ENCODE results near the gene RHOD. TPM values are rescaled to one million over a fixed set of nuclear protein-coding genes. Genes with fewer than 3 reads are reported as not detected.
A peak's percentile ranks its signal among the peaks of the same experiment; 100 is the strongest.

RHOD gene, protein sequence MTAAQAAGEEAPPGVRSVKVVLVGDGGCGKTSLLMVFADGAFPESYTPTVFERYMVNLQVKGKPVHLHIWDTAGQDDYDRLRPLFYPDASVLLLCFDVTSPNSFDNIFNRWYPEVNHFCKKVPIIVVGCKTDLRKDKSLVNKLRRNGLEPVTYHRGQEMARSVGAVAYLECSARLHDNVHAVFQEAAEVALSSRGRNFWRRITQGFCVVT
- total RNA-seq, result 10 to 100 TPM; 26.2 to 69.5 TPM

DNA sequence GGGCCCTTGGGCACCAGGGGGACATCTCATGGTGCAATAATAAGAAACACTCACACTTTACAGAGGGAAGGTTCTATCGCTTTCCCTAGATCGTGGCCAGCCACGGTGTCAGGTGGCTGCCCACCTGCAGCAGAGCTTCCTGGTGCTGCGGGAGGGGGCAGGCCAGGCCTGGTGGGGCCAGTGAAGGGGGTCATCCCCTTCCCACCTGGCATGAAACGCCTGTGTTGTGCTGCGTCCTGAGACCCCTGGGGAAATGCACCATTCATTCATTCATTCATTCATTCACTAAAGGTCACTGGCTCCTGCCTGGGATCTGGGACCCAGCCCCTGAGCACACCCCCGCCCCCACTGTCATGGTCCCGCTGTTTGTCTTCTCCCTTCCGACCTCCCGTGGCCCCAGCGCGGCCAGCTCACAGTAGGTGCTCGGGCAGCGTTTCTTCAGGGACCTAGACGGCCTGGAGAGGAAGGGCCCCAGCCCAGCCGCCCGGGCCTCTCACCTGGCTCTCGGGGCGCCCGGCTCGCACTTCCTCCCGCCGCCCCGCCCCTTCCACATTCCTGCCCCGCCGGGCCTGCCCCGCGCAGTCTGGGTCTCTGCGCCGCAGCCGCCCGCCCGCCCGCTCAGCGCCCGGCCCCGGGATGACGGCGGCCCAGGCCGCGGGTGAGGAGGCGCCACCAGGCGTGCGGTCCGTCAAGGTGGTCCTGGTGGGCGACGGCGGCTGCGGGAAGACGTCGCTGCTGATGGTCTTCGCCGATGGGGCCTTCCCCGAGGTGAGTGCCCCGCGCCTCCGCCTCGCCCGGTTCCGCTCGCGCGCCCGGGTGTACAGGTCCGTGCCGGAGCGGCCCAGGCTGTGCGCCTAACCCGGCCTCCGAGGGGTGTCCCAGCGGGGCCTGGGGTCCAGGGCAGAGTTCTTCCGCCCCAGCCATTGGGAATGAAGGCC is at the start of gene RHOD:
TSS of gene RHOD (plus strand) at position 581 of the 938 bp plus-strand sequence. CDS start at position 637, 56 bp downstream.
- Histone ChIP-seq H3K4me3 (peak within 1 kb of the TSS; percentile 55 to 56), H3K27ac (peak within 1 kb of the TSS; percentile 66), H3K27me3 (replicated peaks; ENCODE audit: insufficient read depth) (no peaks in the 10 kb centered on the region), H3K9me3 (no peaks in the 10 kb centered on the region), H3K36me3 (no peaks in the 10 kb centered on the region), H3K4me1 (replicated peaks) (peaks cover 12% of the 10 kb centered on the region)
- peak; percentile 54 for DNase-seq (ENCODE audit: low spot score)
- peak; percentile 53 for TF ChIP-seq POLR2A (IDR thresholded peaks at IDR 0.05)
- TF ChIP-seq, protein P1, sequence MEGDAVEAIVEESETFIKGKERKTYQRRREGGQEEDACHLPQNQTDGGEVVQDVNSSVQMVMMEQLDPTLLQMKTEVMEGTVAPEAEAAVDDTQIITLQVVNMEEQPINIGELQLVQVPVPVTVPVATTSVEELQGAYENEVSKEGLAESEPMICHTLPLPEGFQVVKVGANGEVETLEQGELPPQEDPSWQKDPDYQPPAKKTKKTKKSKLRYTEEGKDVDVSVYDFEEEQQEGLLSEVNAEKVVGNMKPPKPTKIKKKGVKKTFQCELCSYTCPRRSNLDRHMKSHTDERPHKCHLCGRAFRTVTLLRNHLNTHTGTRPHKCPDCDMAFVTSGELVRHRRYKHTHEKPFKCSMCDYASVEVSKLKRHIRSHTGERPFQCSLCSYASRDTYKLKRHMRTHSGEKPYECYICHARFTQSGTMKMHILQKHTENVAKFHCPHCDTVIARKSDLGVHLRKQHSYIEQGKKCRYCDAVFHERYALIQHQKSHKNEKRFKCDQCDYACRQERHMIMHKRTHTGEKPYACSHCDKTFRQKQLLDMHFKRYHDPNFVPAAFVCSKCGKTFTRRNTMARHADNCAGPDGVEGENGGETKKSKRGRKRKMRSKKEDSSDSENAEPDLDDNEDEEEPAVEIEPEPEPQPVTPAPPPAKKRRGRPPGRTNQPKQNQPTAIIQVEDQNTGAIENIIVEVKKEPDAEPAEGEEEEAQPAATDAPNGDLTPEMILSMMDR (IDR thresholded peaks at IDR 0.05), result no peak
- WGBS, result 7% methylated on average over 28 of the region's 72 CpGs
- intact Hi-C loops (cut with DNase I), result no loop called here

DNA sequence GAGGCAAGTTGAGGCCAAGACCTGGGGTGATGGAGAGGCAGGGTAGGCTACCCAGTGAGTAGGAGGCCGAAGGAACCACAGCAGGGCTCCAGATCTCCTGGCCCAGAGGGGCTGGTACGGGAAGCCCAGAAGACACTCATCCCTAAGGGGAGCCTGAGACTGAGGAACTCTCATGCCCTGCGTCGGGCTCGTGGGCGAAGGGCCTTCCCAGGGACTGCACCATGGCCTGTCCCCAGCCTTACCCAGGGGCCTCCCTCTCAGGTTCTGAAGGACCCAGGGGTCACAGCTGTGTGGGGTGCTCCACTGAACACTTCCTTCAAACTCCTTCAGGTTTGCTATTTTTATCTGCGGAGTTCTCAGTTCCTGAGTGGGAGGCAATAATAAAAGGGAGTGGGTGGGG is 49.5 kb upstream of the RHOD start:
- no peaks in the 10 kb centered on the region for H3K4me1 ChIP-seq (replicated peaks)
- intact Hi-C loops (cut with DNase I), result no loop called here
- H3K36me3 ChIP-seq, result no peaks in the 10 kb centered on the region
- H3K27me3 ChIP-seq (replicated peaks; ENCODE audit: insufficient read depth), result no peaks in the 10 kb centered on the region
- TF ChIP-seq, protein P1 (IDR thresholded peaks at IDR 0.05), result no peak
- TF ChIP-seq POLR2A (IDR thresholded peaks at IDR 0.05), result no peak
- TF ChIP-seq POLR2AphosphoS5 (IDR thresholded peaks at IDR 0.05), result no peak
- H3K9me3 ChIP-seq, result no peaks in the 10 kb centered on the region
- H3K4me3 ChIP-seq, result no peak overlapping the region
- WGBS, result 88% methylated on average over 7 of the region's 7 CpGs
- DNase-seq (ENCODE audit: low spot score), result no peak
- H3K27ac ChIP-seq, result no peak overlapping the region

DNA sequence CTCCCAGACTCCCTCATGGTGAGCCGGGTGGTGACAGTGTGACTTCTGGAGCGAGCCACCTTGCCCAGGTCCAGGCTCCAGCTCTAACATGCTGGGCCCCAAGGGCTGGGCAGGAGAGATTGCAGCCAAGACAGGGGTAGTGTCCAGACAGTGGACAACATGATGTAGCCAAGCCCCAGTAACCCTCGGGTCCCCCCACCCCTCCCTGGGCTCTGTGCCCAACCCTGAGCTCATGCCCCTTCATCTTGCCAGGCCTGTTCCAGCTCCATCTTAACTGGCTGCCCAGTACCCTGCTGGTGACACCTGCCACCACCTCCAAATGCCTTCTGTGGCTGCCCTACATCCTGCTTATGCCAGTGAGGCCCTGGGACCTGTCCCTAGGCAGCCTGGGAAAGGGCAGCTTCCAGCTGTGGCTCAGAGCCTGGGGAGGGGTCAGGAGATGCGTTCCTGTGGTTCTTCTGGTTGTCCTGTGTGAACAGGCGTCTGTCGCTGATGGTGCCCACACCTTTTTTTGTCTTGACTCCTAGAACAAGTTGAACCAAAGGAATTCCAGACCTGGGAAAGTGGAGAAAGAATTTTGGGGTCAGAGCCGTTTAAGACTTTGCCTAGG is 46.2 kb upstream of the RHOD start:
- intact Hi-C loops (cut with DNase I), result no loop called here
- DNase-seq (ENCODE audit: low spot score), result no peak
- TF ChIP-seq, protein P1 (IDR thresholded peaks at IDR 0.05), result no peak
- TF ChIP-seq POLR2A (IDR thresholded peaks at IDR 0.05), result no peak
- no peak for TF ChIP-seq POLR2AphosphoS5 (IDR thresholded peaks at IDR 0.05)
- Histone ChIP-seq H3K27ac (no peak overlapping the region), H3K36me3 (no peaks in the 10 kb centered on the region), H3K4me3 (no peak overlapping the region), H3K27me3 (replicated peaks; ENCODE audit: insufficient read depth) (no peaks in the 10 kb centered on the region), H3K9me3 (no peaks in the 10 kb centered on the region), H3K4me1 (replicated peaks) (no peaks in the 10 kb centered on the region)
- WGBS, result 69% methylated on average over 7 of the region's 7 CpGs

DNA sequence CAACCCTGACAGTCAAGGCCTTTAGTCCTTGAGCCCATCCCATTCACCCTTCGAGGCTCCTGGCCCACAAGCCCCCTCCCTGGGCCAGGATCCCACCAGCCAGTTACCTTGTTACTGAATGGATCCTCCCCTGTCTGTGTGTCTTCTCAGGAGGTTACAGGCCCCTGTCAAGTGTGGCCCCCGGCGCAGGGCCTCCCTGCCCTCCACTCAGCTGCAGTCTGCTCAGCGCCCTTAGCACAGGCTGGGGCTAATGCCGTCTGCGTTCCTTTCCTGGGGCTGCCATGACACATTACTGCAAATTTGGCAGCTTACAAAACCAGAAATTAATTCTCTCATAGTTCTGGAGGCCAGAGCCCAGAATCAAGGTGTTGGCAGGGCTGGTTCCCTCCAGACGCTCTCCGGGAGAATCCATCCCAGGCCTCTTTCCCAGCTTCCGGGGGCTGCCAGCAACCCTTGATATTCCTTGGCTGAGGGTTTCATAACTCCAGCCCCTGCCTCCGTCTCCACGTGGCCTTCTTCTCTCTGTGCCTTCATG is 43.1 kb upstream of the RHOD start:
- DNase-seq (ENCODE audit: low spot score), result no peak

More for the DNA sequence above, 43.1 kb upstream of the RHOD start:
- TF ChIP-seq, protein P1 (IDR thresholded peaks at IDR 0.05), result no peak
- TF ChIP-seq POLR2A (IDR thresholded peaks at IDR 0.05) (no peak), POLR2AphosphoS5 (IDR thresholded peaks at IDR 0.05) (no peak)
- no peaks in the 10 kb centered on the region for H3K4me1 ChIP-seq (replicated peaks)
- H3K27ac ChIP-seq, result no peak overlapping the region
- 90% methylated on average over 11 of the region's 11 CpGs for WGBS
- intact Hi-C loops (cut with DNase I), result no loop called here
- no peaks in the 10 kb centered on the region for H3K36me3 ChIP-seq
- H3K4me3 ChIP-seq, result no peak overlapping the region
- H3K27me3 ChIP-seq (replicated peaks; ENCODE audit: insufficient read depth), result no peaks in the 10 kb centered on the region
- H3K9me3 ChIP-seq, result no peaks in the 10 kb centered on the region

All from prostate gland (tissue), 2 donors.